Stomach (tissue), 9 donors: ENCODE results near the gene MYH9. TPM values are rescaled to one million over a fixed set of nuclear protein-coding genes. Genes with fewer than 3 reads are reported as not detected.
"Not testable (repeated sequence)": the region's sequence is repeated elsewhere in the genome, so short reads cannot be mapped to it uniquely, and the experiment has no call there.

Experiments used
- DNase-seq, 2 donors: peaks; one replicate each; pipeline versions ENCODE4 v3.0.0 to v3.0.0-alpha.2; 2013 to 2019
- H3K27ac ChIP-seq, 5 donors: fragments of 200-600 bp in 4 of 5; sonication (generic) in 4 of 5; one replicate each; pipeline ENCODE4 v1.5.1; 2013 to 2019; ENCODE audit warnings: mild to moderate bottlenecking in 1 of 5, moderate library complexity in 1 of 5
- H3K27me3 ChIP-seq, 3 donors: fragments of 200-600 bp; sonication (generic); one replicate each; pipeline ENCODE4 v1.5.1; 2017 to 2019; ENCODE audit warnings: mixed run types in 1 of 3
- H3K36me3 ChIP-seq, 4 donors: fragments of 200-600 bp; sonication (generic); 1 replicate in 3 of 4; 2 replicates in 1 of 4; pipeline ENCODE4 v1.5.1; 2016 to 2019
- H3K4me1 ChIP-seq, 4 donors: fragments of 200-600 bp; sonication (generic); one replicate each; pipeline ENCODE4 v1.5.1; 2016 to 2019
- H3K4me3 ChIP-seq, 4 donors: fragments of 200-600 bp; sonication (generic) in 3 of 4; one replicate each; pipeline ENCODE4 v1.5.1; 2016 to 2019; ENCODE audit warnings: mild to moderate bottlenecking in 1 of 4
- H3K9me3 ChIP-seq, 4 donors: fragments of 200-600 bp; sonication (generic); one replicate each; pipeline ENCODE4 v1.5.1; 2016 to 2019
- CTCF ChIP-seq, 7 experiments: fragments of 450-650 bp in 4 of 7; fragments of 200-600 bp in 3 of 7; sonication (generic) in 3 of 7; IDR thresholded peaks; one replicate each; pipeline ENCODE4 v1.5.1; 2016 to 2019; ENCODE audit warnings: antibody characterized with exemption in 7 of 7, control low read depth in 2 of 7, mild to moderate bottlenecking in 1 of 7
- EP300 ChIP-seq: sonication (generic); formaldehyde crosslinking; IDR thresholded peaks from one replicate; pipeline ENCODE4 v1.6.1; 2017; ENCODE audit warnings: antibody characterized with exemption
- POLR2A ChIP-seq, 4 donors: fragments of 450-650 bp; IDR thresholded peaks; one replicate each; pipeline ENCODE4 v1.6.1; 2016; ENCODE audit warnings: antibody characterized with exemption in 4 of 4, control low read depth in 2 of 4, mild to moderate bottlenecking in 1 of 4, moderate library complexity in 1 of 4
- POLR2AphosphoS5 ChIP-seq, 3 donors: sonication (generic); formaldehyde crosslinking; IDR thresholded peaks; one replicate each; pipeline ENCODE4 v1.6.1; 2016; ENCODE audit warnings: antibody characterized with exemption in 3 of 3
- WGBS, 5 donors: extraction: QIAGEN DNeasy Blood & Tissue Kit in 3 of 5; methylation state at CpG; one replicate each; pipeline versions ENCODE4 v1.1.5 to v1.1.7; 2013 to 2018; 5-methylcytosine and 5-hydroxymethylcytosine counted together
- intact Hi-C: fragments of 100-400 bp; cut with DNase I; formaldehyde crosslinking; loops from one replicate; pipeline ENCODE4 v1.15.1; 2023; ENCODE audit warnings: low total_unique reads
- polyA plus RNA-seq, 3 donors: library from polyadenylated mRNA; stranded (reverse); fragments of 200-250 nt; gene quantifications; one replicate each; pipeline ENCODE4 v1.2.3, GENCODE V29; 2013
- total RNA-seq, 5 donors: library from RNA; depleted of rRNA; stranded (reverse); fragments of >200 nt; gene quantifications; one replicate each; pipeline versions ENCODE4 v1.1.0 to v1.2.3, GENCODE V29; 2014 to 2016
- donor health status: healthy with polysubstance abuse.
- donor health status: Bipolar disorder and iron deficiency.
- donor health status: healthy.

MYH9 gene
- total and polyA plus RNA-seq, 8 donors, result 46.7 to 620 (median 197) TPM

- peaks cover 0 to 54% (median 38%) of the 10 kb centered on the region in 4 donors for H3K36me3 ChIP-seq
- H3K27ac ChIP-seq, result peak overlapping the region in 3 of 5 donors; percentile 37 to 62 (median 49)
- H3K4me3 ChIP-seq, result peak overlapping the region in 1 of 4 donors; percentile 72
- no peak for DNase-seq
- intact Hi-C loops, result no loop called here
- peaks cover 39 to 77% (median 54%) of the 10 kb centered on the region in 4 donors for H3K4me1 ChIP-seq
- 70 to 85% (median 72%) methylated on average over 3 of the region's 3 CpGs for WGBS, 5 donors
- TF ChIP-seq CTCF (IDR thresholded peaks at IDR 0.05) (no peak), POLR2A (IDR thresholded peaks at IDR 0.05) (no peak), EP300 (no peak), POLR2AphosphoS5 (IDR thresholded peaks at IDR 0.05) (no peak)
- H3K9me3 ChIP-seq, result no peaks in the 10 kb centered on the region
- H3K27me3 ChIP-seq, result no peaks in the 10 kb centered on the region
Observed at GRCh38 chr22:36256478-36256877, 131.3 kb downstream of the MYH9 start.

- H3K9me3 ChIP-seq, DNase-seq, intact Hi-C loops, H3K27me3 ChIP-seq: not testable (repeated sequence)
- peaks cover 0 to 45% (median 29%) of the 10 kb centered on the region in 4 donors for H3K36me3 ChIP-seq
- peak overlapping the region in 4 of 5 donors; percentile 83 to 91 (median 87) for H3K27ac ChIP-seq
- H3K4me3 ChIP-seq, result peak overlapping the region in 2 of 4 donors; percentile 51 to 72
- peaks cover 39 to 77% (median 54%) of the 10 kb centered on the region in 4 donors for H3K4me1 ChIP-seq
- WGBS, 5 donors, result 35 to 80% (median 80%) methylated on average over 1 to 2 of the region's 5 CpGs; no CpG with 5 or more reads in 2 of the 5 donors
Observed at GRCh38 chr22:36255572-36255971, 132.2 kb downstream of the MYH9 start.

- peaks cover 32 to 66% (median 48%) of the 10 kb centered on the region in 4 donors for H3K4me1 ChIP-seq
- H3K27me3 ChIP-seq, result no peaks in the 10 kb centered on the region
- H3K4me3 ChIP-seq, result peak overlapping the region; percentile 51 to 72 (median 52)
- WGBS, 5 donors, result 46 to 55% (median 52%) methylated on average over 6 to 7 of the region's 7 CpGs
- TF ChIP-seq CTCF (IDR thresholded peaks at IDR 0.05), result no peak
- no peak for TF ChIP-seq POLR2A (IDR thresholded peaks at IDR 0.05)
- peaks cover 0 to 27% (median 16%) of the 10 kb centered on the region in 4 donors for H3K36me3 ChIP-seq
- peak; percentile 66 to 68 for DNase-seq
- H3K9me3 ChIP-seq, result no peaks in the 10 kb centered on the region
- intact Hi-C loops, result no loop called here
- H3K27ac ChIP-seq, result peak overlapping the region; percentile 58 to 91 (median 84)
Observed at GRCh38 chr22:36253523-36254490, 134.0 kb downstream of the MYH9 start.

GRCh38 chr22:36252754-36253522 lies 134.8 kb downstream of the MYH9 start, which contains the start of gene APOL1:
Gene APOL1, plus strand, starts transcription at chr22:36253133. Its CDS starts 1,823 bp downstream, at chr22:36254956.
- H3K27me3 ChIP-seq, result no peaks in the 10 kb centered on the region
- peaks cover 0 to 18% (median 12%) of the 10 kb centered on the region in 4 donors for H3K36me3 ChIP-seq
- TF ChIP-seq POLR2A (IDR thresholded peaks at IDR 0.05) (no peak), CTCF (IDR thresholded peaks at IDR 0.05) (no peak), POLR2AphosphoS5 (IDR thresholded peaks at IDR 0.05) (peak; percentile 44 to 90 (median 83)), EP300 (no peak)
- peak within 1 kb of the TSS; percentile 51 to 72 (median 52) for H3K4me3 ChIP-seq
- WGBS, 5 donors, result 27 to 32% (median 31%) methylated on average over 10 of the region's 10 CpGs
- no peaks in the 10 kb centered on the region for H3K9me3 ChIP-seq
- H3K4me1 ChIP-seq, result peaks cover 26 to 57% (median 40%) of the 10 kb centered on the region in 4 donors
- intact Hi-C loops, result no loop called here
- peak; percentile 63 to 86 for DNase-seq
- peak within 1 kb of the TSS; percentile 58 to 91 (median 84) for H3K27ac ChIP-seq

GRCh38 chr22:36251979-36252608 lies 135.7 kb downstream of the MYH9 start:
- H3K4me3 ChIP-seq, H3K9me3 ChIP-seq, H3K36me3 ChIP-seq, DNase-seq, H3K27me3 ChIP-seq, intact Hi-C loops: not testable (repeated sequence)
- Histone ChIP-seq H3K4me1 (peaks cover 26 to 50% (median 37%) of the 10 kb centered on the region in 4 donors), H3K27ac (peak overlapping the region in 4 of 5 donors; percentile 83 to 91 (median 87))
- WGBS, 5 donors, result 79 to 89% (median 85%) methylated on average over 7 of the region's 7 CpGs

GRCh38 chr22:36250292-36250960 lies 137.3 kb downstream of the MYH9 start:
- H3K4me3 ChIP-seq, H3K27me3 ChIP-seq, H3K36me3 ChIP-seq, H3K9me3 ChIP-seq, intact Hi-C loops, DNase-seq: not testable (repeated sequence)
- Histone ChIP-seq H3K27ac (peak overlapping the region in 3 of 5 donors; percentile 13 to 74 (median 68)), H3K4me1 (peaks cover 26 to 36% (median 31%) of the 10 kb centered on the region in 4 donors)
- WGBS, 5 donors, result 76 to 83% (median 80%) methylated on average over 24 of the region's 24 CpGs
